NCI-H526 (cell line): Measurements from ENCODE around the gene JAGN1.
"Not testable (repeated sequence)": the region's sequence is repeated elsewhere in the genome, so short reads cannot be mapped to it uniquely, and the experiment has no call there.

ENCODE experiments used
- DNase-seq, 2 experiments: peaks; one replicate each; lab custom pipeline; 2025; lab: John Stamatoyannopoulos, UW

JAGN1 gene

DNA sequence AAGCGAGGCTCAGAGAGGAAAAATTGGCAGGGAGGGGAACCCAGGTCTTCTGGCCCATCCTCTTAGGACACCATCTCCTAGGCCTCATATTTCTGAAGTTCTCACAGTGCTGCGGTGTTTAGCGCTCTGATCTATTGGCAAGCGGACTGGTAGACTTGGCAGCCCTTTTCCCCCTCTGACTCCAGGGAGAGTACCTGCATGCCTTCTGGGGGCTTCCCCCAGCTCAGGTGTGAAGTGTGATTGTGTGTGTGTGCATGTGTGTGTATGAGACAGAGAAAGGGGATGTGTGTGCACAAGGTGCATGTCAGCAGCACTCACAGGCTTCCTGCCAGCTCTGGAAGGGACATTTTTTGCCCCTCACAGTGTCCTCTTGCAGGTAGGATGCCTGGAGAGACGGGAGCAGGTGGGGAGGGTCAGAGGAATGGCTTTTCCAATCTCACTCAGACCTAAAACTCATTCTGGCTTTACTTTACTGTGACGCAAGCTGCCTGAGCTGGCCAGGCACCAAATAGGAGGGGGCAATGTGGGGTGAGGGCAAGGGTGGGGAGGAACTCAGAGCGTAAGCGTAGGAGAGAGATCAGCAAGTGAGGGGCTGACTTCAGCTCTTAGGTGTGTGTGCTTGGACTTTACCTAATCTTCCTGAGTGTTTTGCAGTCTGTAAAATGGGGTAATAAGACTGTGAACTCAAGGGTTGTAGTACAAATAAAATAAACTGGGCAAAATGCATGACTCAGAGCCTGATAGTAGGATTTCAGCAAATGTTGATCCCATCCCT is 8.2 kb downstream of the JAGN1 start:
- no peak for DNase-seq

DNA sequence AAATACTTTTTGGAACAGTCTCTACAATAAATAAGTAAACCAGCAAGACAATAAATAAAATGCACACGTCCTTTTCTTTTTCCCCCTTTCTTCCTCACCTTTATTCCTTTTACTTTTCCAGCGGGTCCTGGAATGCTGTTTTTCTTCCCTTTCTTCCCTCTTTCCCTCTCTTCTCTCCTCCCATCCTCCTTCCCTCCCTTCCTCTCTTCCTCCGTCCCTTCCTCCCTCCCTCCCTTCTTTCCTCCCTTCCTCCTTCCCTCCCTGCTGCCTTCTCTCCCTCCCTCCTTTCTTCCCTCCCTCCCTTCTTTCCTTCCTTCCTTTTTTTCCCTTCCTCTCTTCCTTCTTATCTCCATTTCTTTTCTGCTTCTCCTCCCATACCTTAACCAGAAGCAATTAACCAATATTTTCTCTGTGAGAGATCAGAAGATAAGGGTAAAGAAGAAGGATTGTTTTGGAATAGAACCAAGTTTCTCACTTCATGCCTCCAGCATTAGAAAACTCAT is 8.9 kb downstream of the JAGN1 start:
- no peak for DNase-seq

DNA sequence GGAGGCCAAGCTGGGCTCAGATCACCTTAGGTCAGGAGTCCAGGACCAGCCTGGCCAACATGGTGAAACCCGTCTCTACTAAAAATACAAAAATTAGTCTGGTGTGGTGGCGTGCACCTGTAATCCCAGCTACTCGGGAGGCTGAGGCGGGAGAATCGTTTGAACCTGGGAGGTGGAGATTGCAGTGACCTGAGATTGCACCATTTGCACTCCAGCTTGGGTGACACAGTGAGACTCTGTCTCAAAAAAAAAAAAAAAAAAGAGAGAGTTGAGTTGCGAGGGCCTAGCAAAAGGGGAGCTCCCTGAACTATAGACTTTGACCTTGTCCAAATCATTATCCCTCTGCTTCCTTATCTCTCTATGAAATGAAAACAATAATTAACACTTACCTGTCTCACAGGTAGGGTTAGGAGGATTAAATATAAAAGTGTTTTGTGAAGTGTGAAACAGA is 10.6 kb downstream of the JAGN1 start:
- DNase-seq = not testable (repeated sequence)

DNA sequence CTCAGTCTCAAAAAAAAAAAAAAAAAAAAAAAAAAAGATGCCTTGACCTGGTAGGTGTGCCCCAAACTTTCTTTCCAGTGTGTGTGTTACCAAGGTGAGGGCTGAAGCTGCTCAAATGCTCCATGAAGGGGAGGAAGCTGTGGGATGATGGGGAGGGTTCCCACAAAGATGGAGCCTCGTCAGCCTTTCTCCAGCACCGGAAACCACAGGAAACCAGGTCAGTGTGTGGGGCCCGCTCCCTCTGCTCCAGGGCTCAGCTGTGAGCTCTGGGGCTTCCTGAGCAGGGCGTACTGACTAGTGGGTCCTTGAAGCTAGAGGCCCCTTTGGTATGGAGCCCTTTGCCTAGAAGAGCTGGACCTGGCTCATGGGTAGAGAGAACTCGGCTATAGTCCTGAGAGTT is 11.6 kb downstream of the JAGN1 start:
- DNase-seq = no peak

DNA sequence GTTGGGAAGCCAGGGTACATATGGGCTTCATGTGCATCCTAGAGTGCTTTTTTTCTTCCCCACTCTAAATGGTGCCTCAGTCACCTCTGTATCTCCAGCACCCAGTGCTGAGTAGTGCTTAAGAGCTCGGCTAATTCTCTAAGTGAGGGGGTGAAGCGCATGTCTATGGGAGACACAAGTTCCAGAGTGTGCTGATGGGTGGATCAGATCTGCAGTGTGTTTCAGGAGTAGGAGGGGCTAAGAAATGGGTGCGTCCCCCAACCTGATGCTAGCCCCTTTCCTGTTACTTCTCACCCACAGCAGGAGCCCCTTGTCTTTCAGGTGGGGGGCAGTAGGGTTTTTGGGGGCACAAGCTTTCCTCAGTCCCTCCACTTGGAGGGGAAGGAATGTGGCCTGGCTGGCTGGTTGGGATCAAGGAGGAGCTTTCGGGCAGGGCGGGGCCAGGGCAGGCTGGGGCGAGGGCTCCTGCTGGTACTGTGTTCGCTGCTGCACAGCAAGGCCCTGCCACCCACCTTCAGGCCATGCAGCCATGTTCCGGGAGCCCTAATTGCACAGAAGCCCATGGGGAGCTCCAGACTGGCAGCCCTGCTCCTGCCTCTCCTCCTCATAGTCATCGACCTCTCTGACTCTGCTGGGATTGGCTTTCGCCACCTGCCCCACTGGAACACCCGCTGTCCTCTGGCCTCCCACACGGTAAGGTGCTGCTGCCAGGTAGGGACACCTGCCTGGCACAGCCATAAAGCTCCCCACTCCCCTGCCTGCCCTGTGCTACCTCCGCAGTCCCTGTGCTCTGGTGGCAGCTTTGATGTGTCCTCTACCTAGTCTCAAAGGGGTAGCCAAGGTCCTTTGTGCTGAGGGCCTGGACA is 12.2 kb downstream of the JAGN1 start, which contains the start of gene IL17RE:
Gene IL17RE (plus strand): TSS at position 477 of the 866 bp plus-strand sequence. CDS start 85 bp downstream, at position 562.
- peak in 1 of 2 experiments; percentile 3 for DNase-seq

DNA sequence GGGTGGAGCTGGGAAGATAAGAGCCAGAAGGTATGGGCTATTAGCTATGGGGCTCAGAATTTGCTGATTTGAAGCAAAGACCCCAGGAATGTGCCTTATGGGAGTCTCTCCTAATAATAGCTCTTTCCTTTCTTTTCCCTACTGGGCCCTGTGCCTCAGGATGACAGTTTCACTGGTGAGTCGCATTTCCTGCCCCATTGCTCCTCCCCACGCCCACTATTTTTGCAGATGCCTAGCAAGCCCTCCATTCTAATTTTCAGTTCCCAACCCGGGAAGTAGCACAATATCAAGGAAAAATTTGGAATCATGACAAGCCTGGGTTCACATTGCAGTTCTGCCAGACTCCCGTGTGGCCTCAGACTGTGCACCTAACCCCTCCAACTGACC is 12.8 kb downstream of the JAGN1 start:
- no peak for DNase-seq

DNA sequence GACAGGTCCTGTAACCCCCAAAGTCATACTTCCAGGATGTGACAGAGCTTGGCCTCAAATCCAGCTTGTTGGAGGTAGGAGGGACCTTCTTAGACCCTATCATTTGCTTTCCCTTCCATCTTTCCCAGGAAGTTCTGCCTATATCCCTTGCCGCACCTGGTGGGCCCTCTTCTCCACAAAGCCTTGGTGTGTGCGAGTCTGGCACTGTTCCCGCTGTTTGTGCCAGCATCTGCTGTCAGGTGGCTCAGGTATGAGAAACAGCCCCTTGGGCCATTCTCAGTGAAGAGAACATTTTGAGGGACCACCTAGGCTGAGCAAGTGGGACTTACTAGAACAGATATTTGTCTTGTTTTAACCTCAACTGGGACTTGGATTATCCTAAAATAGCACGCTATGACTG is 13.5 kb downstream of the JAGN1 start:
- DNase-seq = no peak

DNA sequence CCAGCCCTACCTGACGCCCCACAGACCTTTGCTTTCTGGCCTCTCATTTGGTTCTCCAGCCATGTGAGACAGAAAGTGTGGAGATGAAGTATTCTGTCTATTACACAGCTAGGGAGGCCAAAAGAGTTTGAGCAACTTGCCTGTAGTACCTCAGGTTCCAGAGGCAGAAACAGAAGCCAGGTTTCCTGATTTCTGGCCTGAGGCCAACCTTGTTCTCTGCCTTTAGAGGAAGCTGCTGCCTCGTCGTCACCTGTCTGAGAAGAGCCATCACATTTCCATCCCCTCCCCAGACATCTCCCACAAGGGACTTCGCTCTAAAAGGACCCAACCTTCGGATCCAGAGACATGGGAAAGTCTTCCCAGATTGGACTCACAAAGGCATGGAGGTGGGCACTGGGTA is 16.1 kb downstream of the JAGN1 start:
- no peak for DNase-seq

DNA sequence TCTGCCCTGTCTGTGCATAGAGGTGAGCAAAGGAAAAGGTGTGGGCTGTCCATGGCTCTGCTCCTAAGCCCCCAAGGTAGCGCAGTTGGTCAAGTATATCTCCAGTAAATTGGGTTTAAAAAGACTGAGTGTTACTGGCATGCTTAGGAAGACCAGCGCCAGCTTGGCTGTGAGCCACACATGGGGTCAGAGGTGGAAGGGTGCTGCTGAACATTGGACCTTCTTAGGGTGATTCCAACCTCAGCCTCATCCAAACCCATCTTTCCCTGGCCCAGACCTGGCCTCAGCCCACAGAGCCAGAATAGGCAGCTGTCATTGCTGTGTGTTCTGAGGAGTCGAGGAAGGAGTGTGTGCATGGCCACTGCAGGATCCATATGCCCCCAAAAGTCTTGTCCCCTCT is 17.9 kb downstream of the JAGN1 start:
- DNase-seq = no peak

DNA sequence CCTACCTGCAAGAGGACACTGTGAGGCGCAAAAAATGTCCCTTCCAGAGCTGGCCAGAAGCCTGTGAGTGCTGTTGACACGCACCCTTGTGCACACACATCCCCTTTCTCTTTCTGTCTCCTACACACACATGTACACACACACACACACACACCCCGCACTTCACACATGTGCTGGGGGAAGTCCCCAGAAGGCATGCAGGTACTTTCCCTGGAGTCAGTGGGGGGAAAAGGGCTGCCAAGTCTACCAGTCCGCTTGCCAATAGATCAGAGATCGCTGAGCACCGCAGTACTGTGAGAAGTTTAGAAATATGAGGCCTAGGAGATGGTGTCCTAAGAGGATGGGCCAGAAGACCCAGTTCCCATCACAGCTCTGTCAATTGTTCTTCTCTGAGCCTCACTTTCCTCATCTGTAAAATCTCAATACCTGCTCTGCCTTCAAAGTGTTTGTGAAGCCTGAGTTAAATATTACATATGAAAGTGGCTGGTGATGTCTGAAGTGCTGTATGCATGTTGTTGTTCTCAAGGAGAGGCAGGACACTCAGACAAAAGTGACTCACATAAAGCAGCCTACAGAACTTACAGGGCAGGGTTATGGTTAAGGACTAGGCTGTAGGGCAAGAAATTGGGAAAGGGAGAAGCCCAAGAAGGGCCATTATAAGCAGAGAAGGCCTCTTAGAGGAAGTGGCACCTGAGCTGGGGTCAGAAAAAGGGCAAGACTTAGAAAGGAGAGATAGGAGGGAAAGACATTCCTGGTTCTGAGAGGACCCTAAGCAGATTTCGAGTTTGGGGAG is 19.0 kb downstream of the JAGN1 start:
- DNase-seq = no peak

DNA sequence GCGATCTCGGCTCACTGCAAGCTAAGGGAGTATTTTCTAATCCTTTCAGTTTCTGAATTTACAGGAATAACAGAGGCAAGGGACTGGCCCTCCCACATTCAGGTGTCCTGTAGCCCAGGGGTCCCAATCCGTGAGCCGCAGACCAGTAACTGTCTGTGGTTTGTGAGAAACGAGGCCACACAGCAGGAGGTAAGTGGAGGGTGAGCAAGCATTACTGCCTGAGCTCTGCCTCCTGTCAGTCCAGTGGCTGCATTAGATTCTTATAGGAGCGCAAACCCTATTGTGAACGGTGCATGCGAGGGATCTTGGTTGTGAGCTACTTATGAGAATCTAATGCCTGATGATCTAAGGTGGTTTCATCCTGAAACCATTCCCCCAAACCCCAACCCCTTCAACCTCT is 21.5 kb downstream of the JAGN1 start:
- DNase-seq = no peak

DNA sequence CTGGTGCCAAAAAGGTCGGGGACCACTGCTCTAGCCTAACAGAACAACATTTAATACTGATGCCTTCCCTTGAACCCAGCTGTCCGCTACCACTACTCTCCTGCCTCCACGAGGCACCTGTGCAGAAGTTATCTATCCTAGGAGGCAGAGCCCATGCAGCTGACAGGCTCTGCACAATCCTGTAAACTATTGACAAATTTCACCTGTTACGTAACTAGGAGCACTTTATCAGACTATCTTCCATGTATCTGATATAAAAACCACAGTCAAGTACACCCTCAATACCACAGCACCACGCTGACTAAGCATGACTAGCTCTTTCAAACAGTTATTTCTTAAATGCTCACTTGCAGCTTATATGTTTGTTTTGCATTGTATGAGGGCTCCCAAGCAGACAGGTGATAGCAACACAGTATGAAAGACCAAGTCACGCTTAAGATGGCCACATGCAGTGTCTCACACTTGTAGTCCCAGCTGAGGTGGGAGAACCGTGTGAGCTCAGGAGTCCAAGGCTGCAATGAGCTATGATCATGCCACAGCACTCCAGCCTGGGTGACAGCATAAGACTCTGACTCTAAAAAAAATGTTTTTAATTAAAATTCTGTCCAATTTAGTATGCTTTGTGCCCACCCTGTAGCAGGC is 22.0 kb downstream of the JAGN1 start:
- no peak for DNase-seq

DNA sequence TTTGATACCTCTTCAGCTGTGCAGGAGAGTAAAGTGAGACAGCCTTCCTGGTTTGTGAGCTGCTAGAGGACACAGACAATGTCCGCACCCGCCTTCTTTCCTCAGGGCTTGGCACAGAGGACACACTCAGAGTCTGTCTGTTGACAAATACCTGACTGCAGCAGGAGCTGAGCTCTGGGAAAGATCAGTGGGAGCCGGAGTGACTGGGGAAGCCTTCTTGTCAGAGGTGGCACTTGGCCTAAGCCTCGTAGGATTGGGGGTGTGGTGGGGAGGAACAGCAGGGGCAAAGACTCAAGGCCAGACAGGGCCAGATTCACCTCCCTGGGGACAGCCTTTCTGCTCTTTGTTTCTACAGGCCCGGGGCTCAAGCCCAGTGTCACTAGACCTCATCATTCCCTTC is 23.2 kb downstream of the JAGN1 start:
- DNase-seq = peak in 1 of 2 experiments; percentile 14

DNA sequence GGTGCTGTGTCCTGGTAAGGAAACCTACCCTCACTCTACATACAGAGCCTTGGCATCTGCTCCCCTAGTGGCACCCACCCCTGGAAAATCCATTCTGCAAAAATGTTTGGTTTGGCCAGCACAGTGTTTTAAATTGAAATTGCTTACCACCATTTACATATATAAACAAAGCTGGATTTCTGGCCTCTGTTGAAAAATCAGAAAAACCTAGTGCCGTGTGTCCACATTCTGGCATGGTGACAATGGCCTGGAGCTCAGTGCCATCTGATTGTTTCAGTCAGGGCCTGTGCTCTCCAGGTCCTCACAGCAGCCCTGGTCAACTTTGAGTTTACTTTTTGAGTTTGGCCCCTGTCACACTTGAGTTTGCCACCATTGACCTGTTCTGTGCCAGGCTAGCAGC is 23.6 kb downstream of the JAGN1 start:
- DNase-seq = no peak

DNA sequence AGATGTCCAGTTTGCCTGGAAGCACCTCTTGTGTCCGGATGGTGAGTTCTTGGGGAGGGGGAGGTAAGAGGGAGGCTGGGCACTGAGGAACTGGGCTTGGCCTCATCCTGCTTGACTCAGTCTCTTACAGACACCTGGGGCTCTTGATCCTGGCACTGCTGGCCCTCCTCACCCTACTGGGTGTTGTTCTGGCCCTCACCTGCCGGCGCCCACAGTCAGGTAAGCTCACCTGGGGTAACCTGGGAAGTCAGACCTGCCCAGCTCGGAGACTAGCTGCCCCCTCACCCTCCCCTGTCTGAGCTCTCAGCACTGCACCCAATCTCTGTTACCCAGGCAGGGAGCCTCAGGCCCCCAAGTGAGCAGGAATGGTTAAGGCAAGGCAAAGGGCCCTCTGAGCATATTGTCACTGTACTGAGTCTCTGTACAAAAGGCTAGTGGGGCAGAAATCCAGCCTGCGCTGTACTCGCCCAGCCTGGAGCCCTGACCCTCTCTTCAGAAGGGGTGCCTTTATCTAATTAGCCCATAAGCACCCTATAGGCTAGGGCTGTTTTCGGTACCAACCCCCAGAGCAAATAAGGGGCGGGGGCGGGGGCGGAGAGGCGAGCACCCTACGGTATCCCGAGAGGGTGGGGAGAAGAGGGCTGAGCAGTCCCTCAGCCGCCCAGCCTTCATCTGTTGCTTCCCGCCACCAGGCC is 24.3 kb downstream of the JAGN1 start:
- DNase-seq = no peak

DNA sequence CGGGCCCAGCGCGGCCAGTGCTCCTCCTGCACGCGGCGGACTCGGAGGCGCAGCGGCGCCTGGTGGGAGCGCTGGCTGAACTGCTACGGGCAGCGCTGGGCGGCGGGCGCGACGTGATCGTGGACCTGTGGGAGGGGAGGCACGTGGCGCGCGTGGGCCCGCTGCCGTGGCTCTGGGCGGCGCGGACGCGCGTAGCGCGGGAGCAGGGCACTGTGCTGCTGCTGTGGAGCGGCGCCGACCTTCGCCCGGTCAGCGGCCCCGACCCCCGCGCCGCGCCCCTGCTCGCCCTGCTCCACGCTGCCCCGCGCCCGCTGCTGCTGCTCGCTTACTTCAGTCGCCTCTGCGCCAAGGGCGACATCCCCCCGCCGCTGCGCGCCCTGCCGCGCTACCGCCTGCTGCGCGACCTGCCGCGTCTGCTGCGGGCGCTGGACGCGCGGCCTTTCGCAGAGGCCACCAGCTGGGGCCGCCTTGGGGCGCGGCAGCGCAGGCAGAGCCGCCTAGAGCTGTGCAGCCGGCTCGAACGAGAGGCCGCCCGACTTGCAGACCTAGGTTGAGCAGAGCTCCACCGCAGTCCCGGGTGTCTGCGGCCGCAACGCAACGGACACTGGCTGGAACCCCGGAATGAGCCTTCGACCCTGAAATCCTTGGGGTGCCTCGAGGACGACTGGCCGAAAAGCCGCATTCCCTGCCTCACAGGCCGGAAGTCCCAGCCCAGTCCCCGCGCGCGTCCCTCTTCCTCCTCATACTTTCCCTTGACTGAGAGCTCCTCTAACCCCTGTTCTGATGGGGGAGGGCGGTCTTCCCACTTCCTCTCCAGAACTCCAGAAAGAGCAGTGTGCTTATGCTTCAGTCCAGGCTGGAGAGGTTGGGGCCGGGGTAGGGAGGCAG is 25.1 kb downstream of the JAGN1 start:
- DNase-seq = peak in 1 of 2 experiments; percentile 70

DNA sequence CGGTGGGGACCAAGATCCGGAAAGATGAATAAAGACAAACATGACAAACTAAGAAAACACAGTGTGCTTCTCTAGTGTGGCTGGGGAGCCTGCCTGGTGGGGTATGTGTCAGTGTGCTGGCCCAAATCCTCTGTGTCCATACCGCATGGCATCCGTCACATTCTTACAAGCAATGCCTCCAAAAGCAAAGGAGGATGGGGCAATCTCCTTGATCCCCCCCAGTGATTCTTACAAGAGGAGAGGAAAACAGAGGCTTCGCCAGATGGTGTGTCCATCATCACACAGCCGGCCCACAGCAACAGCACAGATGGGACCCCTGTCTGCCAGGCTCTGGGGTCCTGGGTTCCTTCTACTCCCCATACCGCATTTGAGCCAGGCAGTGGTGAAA is 25.9 kb downstream of the JAGN1 start:
- DNase-seq = peak in 1 of 2 experiments; percentile 27

DNA sequence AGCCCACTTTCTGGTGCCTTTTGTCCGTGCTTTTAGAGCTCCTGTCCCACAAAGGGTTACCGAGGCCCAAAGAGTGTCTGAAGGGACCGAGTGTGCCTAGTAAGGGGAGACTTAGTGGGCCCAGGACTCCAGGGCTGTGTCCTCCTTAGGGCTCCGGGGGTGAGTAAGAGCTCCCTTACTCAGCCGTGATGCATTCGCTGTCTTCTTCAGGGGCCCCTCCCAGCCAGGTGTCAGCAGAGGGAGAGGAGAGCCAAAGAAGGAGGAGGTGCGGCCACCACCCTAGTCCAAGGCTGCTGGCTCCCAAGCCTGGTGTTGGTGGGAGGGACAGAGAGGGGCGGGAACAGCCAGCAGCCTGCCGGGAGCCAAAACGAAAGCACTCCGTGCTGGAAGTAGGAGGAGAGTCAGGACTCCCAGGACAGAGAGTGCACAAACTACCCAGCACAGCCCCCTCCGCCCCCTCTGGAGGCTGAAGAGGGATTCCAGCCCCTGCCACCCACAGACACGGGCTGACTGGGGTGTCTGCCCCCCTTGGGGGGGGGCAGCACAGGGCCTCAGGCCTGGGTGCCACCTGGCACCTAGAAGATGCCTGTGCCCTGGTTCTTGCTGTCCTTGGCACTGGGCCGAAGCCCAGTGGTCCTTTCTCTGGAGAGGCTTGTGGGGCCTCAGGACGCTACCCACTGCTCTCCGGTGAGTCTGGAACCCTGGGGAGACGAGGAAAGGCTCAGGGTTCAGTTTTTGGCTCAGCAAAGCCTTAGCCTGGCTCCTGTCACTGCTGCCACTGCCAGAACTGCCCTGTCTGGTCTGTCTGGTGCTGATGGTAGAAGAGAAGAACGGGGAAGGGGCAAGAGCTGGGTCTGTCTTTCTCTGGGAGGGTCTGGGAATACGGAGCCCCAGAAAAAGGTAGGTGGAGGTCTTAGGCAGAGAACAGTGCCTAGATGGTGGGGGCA is 26.6 kb downstream of the JAGN1 start, which contains the start of gene IL17RC:
Gene IL17RC (plus strand): TSS at position 365 of the 947 bp plus-strand sequence. CDS start 218 bp downstream, at position 583.
- DNase-seq = peak; percentile 73 to 88

DNA sequence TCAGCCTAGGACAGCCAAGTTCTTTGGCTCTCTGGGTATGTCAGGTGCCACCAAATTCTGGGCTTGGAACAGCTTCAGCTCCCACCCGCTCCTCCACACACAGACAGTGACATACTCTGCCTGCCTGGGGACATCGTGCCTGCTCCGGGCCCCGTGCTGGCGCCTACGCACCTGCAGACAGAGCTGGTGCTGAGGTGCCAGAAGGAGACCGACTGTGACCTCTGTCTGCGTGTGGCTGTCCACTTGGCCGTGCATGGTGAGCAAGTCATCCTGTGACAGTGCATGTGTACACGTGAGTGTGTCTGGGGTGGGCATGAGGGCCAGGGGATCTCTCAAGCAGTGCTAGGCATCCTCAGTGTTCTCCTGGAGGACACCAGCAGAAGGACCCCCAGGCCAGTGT is 27.4 kb downstream of the JAGN1 start:
- DNase-seq = no peak
